MCF 10A (cell line): ENCODE measurements around the gene AGBL1. TPM values are rescaled to one million over a fixed set of nuclear protein-coding genes. Genes with fewer than 3 reads are reported as not detected.

ENCODE experiments used
- BruUV-seq: library from RNA; stranded (reverse); fragments of 400-500 nt; replicated peaks from 2 replicates; lab custom pipeline; 2021; lab: Mats Ljungman, UMichigan
- CTCF ChIA-PET: fragments of 300-600 bp; sonication (Branson Sonifier 250); formaldehyde crosslinking; extraction: SDS; loops from one replicate; lab custom pipeline; 2021; ENCODE audit warnings: antibody characterized with exemption, inconsistent platforms; lab: Yijun Ruan, JAX
- POLR2A ChIA-PET: fragments of 300-600, 350-650 bp; sonication (Branson Sonifier 250); formaldehyde crosslinking; extraction: SDS; loops from one replicate; lab custom pipeline; 2020; ENCODE audit warnings: antibody characterized with exemption, inconsistent platforms; lab: Yijun Ruan, JAX
- DNase-seq: peaks from one replicate; pipeline ENCODE4 v3.0.0-alpha.2; 2018; ENCODE audit not compliant: unreplicated experiment
- H3K27ac Mint-ChIP-seq: one replicate; pipeline ENCODE4 v1.8.0; 2022; ENCODE audit warnings: mild to moderate bottlenecking, low read depth, mixed read lengths; ENCODE audit not compliant: unreplicated experiment
- H3K27me3 Mint-ChIP-seq: one replicate; pipeline ENCODE4 v1.8.0; 2022; ENCODE audit warnings: mixed read lengths; ENCODE audit not compliant: insufficient read depth, unreplicated experiment
- H3K36me3 Mint-ChIP-seq: one replicate; pipeline ENCODE4 v1.8.0; 2022; ENCODE audit warnings: mild to moderate bottlenecking, moderate library complexity, mixed read lengths; ENCODE audit not compliant: insufficient read depth, unreplicated experiment
- H3K4me1 Mint-ChIP-seq: one replicate; pipeline ENCODE4 v1.8.0; 2022; ENCODE audit warnings: mixed read lengths; ENCODE audit not compliant: insufficient read depth, unreplicated experiment
- H3K4me3 Mint-ChIP-seq: one replicate; pipeline ENCODE4 v1.8.0; 2022; ENCODE audit warnings: mild to moderate bottlenecking, moderate library complexity, mixed read lengths; ENCODE audit not compliant: unreplicated experiment
- H3K9me3 Mint-ChIP-seq: one replicate; pipeline ENCODE4 v1.8.0; 2022; ENCODE audit warnings: mixed read lengths; ENCODE audit not compliant: unreplicated experiment
- CTCF ChIP-seq: fragments of 200-600 bp; IDR thresholded peaks from one replicate; pipeline ENCODE4 v1.8.0; 2022; ENCODE audit warnings: antibody characterized with exemption, mild to moderate bottlenecking; ENCODE audit not compliant: unreplicated experiment
- intact Hi-C: fragments of 100-400 bp; cut with micrococcal nuclease; formaldehyde crosslinking; loops from 2 replicates; pipeline ENCODE4 v1.14.1; 2022
- total RNA-seq: library from RNA; stranded (reverse); gene quantifications from 2 replicates; pipeline ENCODE4 v1.2.3, GENCODE V29; 2022

AGBL1 gene
- total RNA-seq, 1 experiment from 2014 or later: not detected

- intact Hi-C loops: no loop called here
- DNase-seq: peak; percentile 33
- Mint-ChIP-seq H3K27me3 (peaks cover 86% of the 10 kb centered on the region), H3K9me3 (no peaks in the 10 kb centered on the region), H3K4me3 (no peak overlapping the region), H3K4me1 (peaks cover 13% of the 10 kb centered on the region), H3K36me3 (peaks cover 6% of the 10 kb centered on the region), H3K27ac (no peak overlapping the region)
- no TSS peak for BruUV-seq
- POLR2A ChIA-PET: no interaction called here
- CTCF ChIA-PET: interaction anchor here (0.6 to 1.0 kb wide), 4 partner anchors 21 to 651 kb away, joined by 3 read pairs; no protein-coding TSS in a partner anchor
- no peak for TF ChIP-seq CTCF
Measured at GRCh38 chr15:86892774-86893449, 813.2 kb downstream of the AGBL1 start.

GRCh38 chr15:86894269-86894668 is 814.6 kb downstream of the AGBL1 start:
- Mint-ChIP-seq H3K4me3 (no peak overlapping the region), H3K9me3 (no peaks in the 10 kb centered on the region), H3K27ac (no peak overlapping the region), H3K36me3 (peaks cover 6% of the 10 kb centered on the region), H3K4me1 (peaks cover 13% of the 10 kb centered on the region), H3K27me3 (peaks cover 83% of the 10 kb centered on the region)
- no peak for TF ChIP-seq CTCF
- intact Hi-C loops: no loop called here
- CTCF ChIA-PET: interaction anchor here (1.0 kb wide), 1 partner anchor 21 kb away, joined by 3 read pairs; no protein-coding TSS in a partner anchor
- no TSS peak for BruUV-seq
- DNase-seq: no peak
- POLR2A ChIA-PET: no interaction called here

GRCh38 chr15:86903642-86904421 is 824.2 kb downstream of the AGBL1 start:
- DNase-seq: no peak
- Mint-ChIP-seq H3K4me1 (peaks cover 7% of the 10 kb centered on the region), H3K4me3 (no peak overlapping the region), H3K36me3 (no peaks in the 10 kb centered on the region), H3K27me3 (no peaks in the 10 kb centered on the region), H3K27ac (no peak overlapping the region), H3K9me3 (no peaks in the 10 kb centered on the region)
- no peak for TF ChIP-seq CTCF
- BruUV-seq: no TSS peak
- POLR2A ChIA-PET: no interaction called here
- intact Hi-C loops: no loop called here
- CTCF ChIA-PET: interaction anchor here (0.7 to 0.8 kb wide), 4 partner anchors 79 to 880 kb away, joined by 3 to 4 read pairs (median 4); no protein-coding TSS in a partner anchor

- no peak for DNase-seq
- intact Hi-C loops: no loop called here
- Mint-ChIP-seq H3K27ac (no peak overlapping the region), H3K27me3 (no peaks in the 10 kb centered on the region), H3K9me3 (no peaks in the 10 kb centered on the region), H3K4me1 (peaks cover 7% of the 10 kb centered on the region), H3K36me3 (no peaks in the 10 kb centered on the region), H3K4me3 (no peak overlapping the region)
- POLR2A ChIA-PET: interaction anchor here (0.6 kb wide), 1 partner anchor 1405 kb away, joined by 3 read pairs; no protein-coding TSS in a partner anchor
- CTCF ChIA-PET: interaction anchor here (1.3 kb wide), 1 partner anchor 10 kb away, joined by 4 read pairs; no protein-coding TSS in a partner anchor
- no TSS peak for BruUV-seq
- TF ChIP-seq CTCF: no peak
Measured at GRCh38 chr15:86905625-86906256, 826.1 kb downstream of the AGBL1 start.
